ENCODE results near the gene PCDHA9.
"Not testable (repeated sequence)": the region's sequence is repeated elsewhere in the genome, so short reads cannot be mapped to it uniquely, and the experiment has no call there.

The PCDHA9 gene

GRCh38 chr5:140835622-140836510, 12.3 kb upstream of the PCDHA9 start:
- DNase-seq: no peak

GRCh38 chr5:140840978-140841962, 6.9 kb upstream of the PCDHA9 start, which contains the start of gene PCDHA8:
Gene PCDHA8, plus strand, starts transcription at chr5:140841187. Its CDS starts 135 bp downstream, at chr5:140841322.
- DNase-seq: no peak

GRCh38 chr5:140842798-140843733, 5.1 kb upstream of the PCDHA9 start:
- no peak for DNase-seq

- DNase-seq: not testable (repeated sequence)
Observed at GRCh38 chr5:140849831-140850634, 1.9 kb downstream of the PCDHA9 start.

- no peak for DNase-seq
Observed at GRCh38 chr5:140855772-140856674, 7.8 kb downstream of the PCDHA9 start, which contains the start of gene PCDHA10. Gene PCDHA10, plus strand, starts transcription at chr5:140855897. Its CDS starts 152 bp downstream, at chr5:140856049.

- no peak for DNase-seq
Observed at GRCh38 chr5:140857177-140857986, 9.2 kb downstream of the PCDHA9 start.

- no peak for DNase-seq
Observed at GRCh38 chr5:140857987-140858240, 9.7 kb downstream of the PCDHA9 start.

- DNase-seq: no peak
Observed at GRCh38 chr5:140862441-140863295, 14.5 kb downstream of the PCDHA9 start.

GRCh38 chr5:140868721-140869554, 20.8 kb downstream of the PCDHA9 start, which contains the start of gene PCDHA11:
Gene PCDHA11, plus strand, starts transcription at chr5:140868957. Its CDS starts 147 bp downstream, at chr5:140869104.
- no peak for DNase-seq

- no peak for DNase-seq
Observed at GRCh38 chr5:140869555-140869886, 21.3 kb downstream of the PCDHA9 start.

- DNase-seq: no peak
Observed at GRCh38 chr5:140870221-140871201, 22.3 kb downstream of the PCDHA9 start.

GRCh38 chr5:140875085-140876065, 27.2 kb downstream of the PCDHA9 start, which contains the start of gene PCDHA12:
Gene PCDHA12, plus strand, starts transcription at chr5:140875308. Its CDS starts 165 bp downstream, at chr5:140875473.
- no peak for DNase-seq

- not testable (repeated sequence) for DNase-seq
Observed at GRCh38 chr5:140876541-140877261, 28.5 kb downstream of the PCDHA9 start.

- no peak for DNase-seq
Observed at GRCh38 chr5:140877262-140877581, 29.0 kb downstream of the PCDHA9 start.

All from CD4-positive, alpha-beta T cell treated with Interleukin-4 for 4 hours (primary cell).